Tibial artery (tissue), 4 donors: ENCODE measurements around the gene IFTAP.

Experiments
- DNase-seq, 2 donors: peaks; one replicate each; pipeline ENCODE4 v3.0.0-alpha.2; 2019
- H3K27ac ChIP-seq, 2 donors: fragments of 200-600 bp; sonication (generic) in 1 of 2; 1 replicate in 1 of 2; 2 replicates in 1 of 2; pipeline ENCODE4 v1.5.1; 2018 to 2019; ENCODE audit warnings: mild to moderate bottlenecking in 1 of 2
- H3K27me3 ChIP-seq, 2 donors: fragments of 200-600 bp; sonication (generic) in 1 of 2; one replicate each; pipeline versions ENCODE4 v1.5.1 to v1.6.0; 2016 to 2019
- H3K36me3 ChIP-seq, 3 donors: fragments of 200-600 bp; sonication (generic) in 2 of 3; one replicate each; pipeline ENCODE4 v1.5.1; 2016 to 2019; ENCODE audit warnings: mild to moderate bottlenecking in 2 of 3
- H3K4me1 ChIP-seq, 4 donors: fragments of 200-600 bp; sonication (generic) in 2 of 4; 1 replicate in 3 of 4; 2 replicates in 1 of 4; pipeline ENCODE4 v1.5.1; 2016 to 2019
- H3K4me3 ChIP-seq, 2 donors: fragments of 200-600 bp; sonication (generic) in 1 of 2; 1 replicate in 1 of 2; 2 replicates in 1 of 2; pipeline ENCODE4 v1.5.1; 2018 to 2019; ENCODE audit warnings: mild to moderate bottlenecking in 2 of 2
- H3K9me3 ChIP-seq, 3 donors: fragments of 200-600 bp; sonication (generic) in 1 of 3; one replicate each; pipeline ENCODE4 v1.5.1; 2016 to 2019
- CTCF ChIP-seq, 2 experiments: fragments of 200-600 bp in 1 of 2; fragments of 450-650 bp in 1 of 2; IDR thresholded peaks; one replicate each; pipeline ENCODE4 v1.5.1; 2017 to 2019; ENCODE audit warnings: antibody characterized with exemption in 2 of 2, mild to moderate bottlenecking in 1 of 2, moderate library complexity in 1 of 2
- intact Hi-C: fragments of 100-400 bp; cut with DNase I; formaldehyde crosslinking; loops from one replicate; pipeline ENCODE4 v1.15.0; 2023; ENCODE audit warnings: low total_unique reads

Gene IFTAP

DNA sequence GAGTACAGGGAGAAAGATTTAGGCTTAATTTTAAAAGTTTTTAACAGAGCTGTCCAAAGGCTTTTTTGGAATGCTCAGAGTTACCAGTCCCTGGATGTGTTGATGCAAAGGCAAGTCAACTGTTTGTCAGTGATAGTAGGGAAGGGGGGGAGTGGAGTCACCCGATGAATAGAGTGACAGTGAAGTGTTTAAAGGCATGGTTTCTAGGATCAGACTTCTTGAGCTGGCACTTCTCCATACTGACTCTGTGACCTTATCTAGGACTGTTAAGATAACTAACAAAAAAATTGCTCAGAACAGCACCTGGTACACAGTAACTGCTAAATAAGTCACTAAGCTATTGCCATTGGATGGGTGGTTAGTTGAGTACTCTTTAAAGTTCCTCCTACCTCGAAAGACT is 15.1 kb downstream of the IFTAP start:
- H3K36me3 ChIP-seq: peaks cover 0 to 4% (median 0%) of the 10 kb centered on the region in 3 donors
- no peaks in the 10 kb centered on the region for H3K27me3 ChIP-seq
- no peak for DNase-seq
- H3K4me1 ChIP-seq: no peaks in the 10 kb centered on the region
- H3K4me3 ChIP-seq: no peak overlapping the region
- intact Hi-C loops: loop anchor here (5.0 kb wide), 1 partner anchor 42 kb away; the partner anchor contains the start of gene RAG1
- TF ChIP-seq CTCF (IDR thresholded peaks at IDR 0.05): no peak
- no peaks in the 10 kb centered on the region for H3K9me3 ChIP-seq
- H3K27ac ChIP-seq: no peak overlapping the region

DNA sequence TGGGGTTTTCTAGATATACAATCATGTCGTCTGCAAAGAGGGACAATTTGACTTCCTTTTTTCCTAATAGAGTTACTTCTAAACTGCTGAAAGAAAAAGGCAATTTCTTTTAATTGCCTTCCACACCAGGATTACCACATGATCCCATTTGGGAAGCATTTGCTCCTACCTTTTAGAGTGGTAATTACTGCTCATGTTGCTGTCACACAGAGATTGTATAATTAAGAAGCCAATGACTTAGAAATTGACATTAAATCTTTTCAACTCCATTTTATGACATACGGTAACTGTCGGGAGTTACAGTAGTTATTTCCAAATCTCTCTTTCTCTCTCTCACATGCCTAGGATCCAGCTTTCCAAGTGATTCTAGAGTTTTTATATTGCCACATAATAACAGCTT is 21.5 kb downstream of the IFTAP start:
- no peak for TF ChIP-seq CTCF (IDR thresholded peaks at IDR 0.05)
- no peak for DNase-seq
- Histone ChIP-seq H3K4me3 (no peak overlapping the region), H3K4me1 (peaks cover 0 to 18% (median 5%) of the 10 kb centered on the region in 4 donors), H3K27me3 (no peaks in the 10 kb centered on the region), H3K9me3 (no peaks in the 10 kb centered on the region), H3K27ac (no peak overlapping the region), H3K36me3 (peaks cover 0 to 2% (median 0%) of the 10 kb centered on the region in 3 donors)
- intact Hi-C loops: no loop called here

GRCh38 chr11:36617543-36618362 is 23.5 kb downstream of the IFTAP start:
- intact Hi-C loops: no loop called here
- TF ChIP-seq CTCF (IDR thresholded peaks at IDR 0.05): no peak
- DNase-seq: no peak
- Histone ChIP-seq H3K27me3 (no peaks in the 10 kb centered on the region), H3K36me3 (no peaks in the 10 kb centered on the region), H3K9me3 (no peaks in the 10 kb centered on the region), H3K4me1 (peaks cover 0 to 25% (median 5%) of the 10 kb centered on the region in 4 donors), H3K27ac (no peak overlapping the region), H3K4me3 (no peak overlapping the region)

DNA sequence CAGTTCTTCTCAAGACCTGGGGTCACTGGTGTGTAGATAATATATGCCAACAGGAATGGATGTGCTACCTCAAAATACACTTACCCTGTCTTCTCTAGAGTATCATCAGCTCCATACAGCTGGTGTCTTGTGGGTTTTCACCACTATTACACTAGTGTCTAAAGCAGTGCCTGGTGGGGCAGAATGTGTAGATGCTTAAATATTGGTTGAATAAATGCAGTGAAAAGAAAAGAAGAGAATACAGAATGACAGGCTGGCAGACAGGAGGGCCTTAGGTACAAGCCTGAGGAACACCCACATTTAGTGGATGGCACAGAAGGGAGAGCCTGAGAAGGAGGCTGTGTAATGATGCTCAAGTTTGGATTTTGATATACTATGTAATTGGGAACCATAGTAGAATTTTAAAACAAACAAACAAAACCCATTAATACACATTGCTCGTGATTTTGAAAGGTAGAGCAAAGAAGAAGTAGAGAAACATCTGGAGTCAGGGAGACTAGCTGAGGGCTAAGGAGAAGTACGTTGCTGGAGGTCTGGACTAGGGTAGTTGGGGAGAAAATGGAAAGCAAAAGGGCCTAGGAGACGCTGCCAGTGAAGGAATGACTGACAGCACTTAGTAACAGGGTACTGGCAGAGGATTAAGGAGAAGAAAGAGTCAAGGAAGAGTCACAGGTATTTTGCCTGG is 24.2 kb downstream of the IFTAP start:
- Histone ChIP-seq H3K9me3 (no peaks in the 10 kb centered on the region), H3K27ac (peak overlapping the region in 1 of 2 donors; percentile 4), H3K27me3 (no peaks in the 10 kb centered on the region), H3K4me3 (peak overlapping the region in 1 of 2 donors; percentile 5), H3K36me3 (no peaks in the 10 kb centered on the region), H3K4me1 (peaks cover 0 to 25% (median 5%) of the 10 kb centered on the region in 4 donors)
- no peak for DNase-seq
- intact Hi-C loops: no loop called here
- TF ChIP-seq CTCF (IDR thresholded peaks at IDR 0.05): no peak

DNA sequence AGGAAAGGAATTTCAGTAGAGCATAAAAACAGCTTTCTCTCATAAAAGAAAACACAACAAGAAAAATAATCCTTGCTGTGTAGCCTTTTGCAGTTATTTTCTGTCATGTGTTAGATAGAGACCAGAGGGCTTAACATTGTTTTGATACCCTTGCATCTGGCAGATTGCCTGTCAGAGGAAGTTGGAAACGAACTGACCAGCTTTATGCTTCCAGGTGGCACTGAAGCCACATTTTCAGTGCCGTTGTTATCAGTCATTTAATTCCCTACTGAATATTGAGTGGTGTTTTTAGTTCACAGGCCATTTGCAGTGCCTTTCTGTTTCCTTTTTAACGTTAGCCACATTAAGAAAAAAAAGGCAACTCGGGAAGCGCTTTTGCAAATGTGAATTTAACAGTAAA is 25.2 kb downstream of the IFTAP start:
- Histone ChIP-seq H3K9me3 (no peaks in the 10 kb centered on the region), H3K27ac (peak overlapping the region in 1 of 2 donors; percentile 4), H3K36me3 (no peaks in the 10 kb centered on the region), H3K4me3 (peak overlapping the region; percentile 1 to 5), H3K27me3 (no peaks in the 10 kb centered on the region), H3K4me1 (peaks cover 0 to 25% (median 5%) of the 10 kb centered on the region in 4 donors)
- intact Hi-C loops: no loop called here
- DNase-seq: no peak
- TF ChIP-seq CTCF (IDR thresholded peaks at IDR 0.05): no peak
